Measurements from ENCODE around the gene SLC44A3. TPM values are rescaled to one million over a fixed set of nuclear protein-coding genes. Genes with fewer than 3 reads are reported as not detected.
A peak's percentile ranks its signal among the peaks of the same experiment; 100 is the strongest.

The SLC44A3 gene
- total and polyA plus RNA-seq, 2 of the 13 experiments (the other 11 are each of a cell fraction or from before 2014, with no cell fraction given), result 6.8 to 14.1 TPM

GRCh38 chr1:94819945-94820746, at the start of gene SLC44A3 (continued):
- TF ChIP-seq, protein P1, sequence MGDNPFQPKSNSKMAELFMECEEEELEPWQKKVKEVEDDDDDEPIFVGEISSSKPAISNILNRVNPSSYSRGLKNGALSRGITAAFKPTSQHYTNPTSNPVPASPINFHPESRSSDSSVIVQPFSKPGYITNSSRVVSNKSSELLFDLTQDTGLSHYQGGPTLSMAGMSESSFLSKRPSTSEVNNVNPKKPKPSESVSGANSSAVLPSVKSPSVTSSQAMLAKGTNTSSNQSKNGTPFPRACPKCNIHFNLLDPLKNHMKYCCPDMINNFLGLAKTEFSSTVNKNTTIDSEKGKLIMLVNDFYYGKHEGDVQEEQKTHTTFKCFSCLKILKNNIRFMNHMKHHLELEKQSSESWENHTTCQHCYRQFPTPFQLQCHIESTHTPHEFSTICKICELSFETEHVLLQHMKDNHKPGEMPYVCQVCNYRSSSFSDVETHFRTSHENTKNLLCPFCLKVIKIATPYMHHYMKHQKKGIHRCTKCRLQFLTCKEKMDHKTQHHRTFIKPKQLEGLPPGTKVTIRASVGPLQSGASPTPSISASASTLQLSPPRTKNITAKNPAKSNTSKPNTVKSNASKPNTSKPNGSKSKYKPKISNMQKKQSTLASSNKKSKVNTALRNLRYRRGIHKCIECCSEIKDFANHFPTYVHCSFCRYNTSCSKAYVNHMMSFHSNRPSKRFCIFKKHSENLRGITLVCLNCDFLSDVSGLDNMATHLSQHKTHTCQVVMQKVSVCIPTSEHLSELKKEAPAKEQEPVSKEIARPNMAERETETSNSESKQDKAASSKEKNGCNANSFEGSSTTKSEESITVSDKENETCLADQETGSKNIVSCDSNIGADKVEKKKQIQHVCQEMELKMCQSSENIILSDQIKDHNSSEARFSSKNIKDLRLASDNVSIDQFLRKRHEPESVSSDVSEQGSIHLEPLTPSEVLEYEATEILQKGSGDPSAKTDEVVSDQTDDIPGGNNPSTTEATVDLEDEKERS (CRISPR knock-in tag; IDR thresholded peaks at IDR 0.05), result no peak
- no peak for TF ChIP-seq ZNF598 (CRISPR knock-in tag; IDR thresholded peaks at IDR 0.05; ENCODE audit: borderline replicate concordance)
- no peak for TF ChIP-seq TP53 (CRISPR knock-in tag; conservative IDR thresholded peaks at IDR 0.05)
- TF ChIP-seq ZNF326 (CRISPR knock-in tag; IDR thresholded peaks at IDR 0.05; ENCODE audit: borderline replicate concordance), result no peak
- TF ChIP-seq ZFY (CRISPR knock-in tag; IDR thresholded peaks at IDR 0.05), result peak; percentile 66
- TF ChIP-seq CHD4 (IDR thresholded peaks at IDR 0.05; ENCODE audit: borderline replicate concordance, low read length), result no peak
- TF ChIP-seq PRDM4 (CRISPR knock-in tag; IDR thresholded peaks at IDR 0.05; ENCODE audit: borderline replicate concordance), result no peak
- no peak for TF ChIP-seq AFF4 (CRISPR knock-in tag; IDR thresholded peaks at IDR 0.05)
- TF ChIP-seq ZKSCAN1 (IDR thresholded peaks at IDR 0.05; ENCODE audit: low read length), result no peak
- TF ChIP-seq, protein P2, sequence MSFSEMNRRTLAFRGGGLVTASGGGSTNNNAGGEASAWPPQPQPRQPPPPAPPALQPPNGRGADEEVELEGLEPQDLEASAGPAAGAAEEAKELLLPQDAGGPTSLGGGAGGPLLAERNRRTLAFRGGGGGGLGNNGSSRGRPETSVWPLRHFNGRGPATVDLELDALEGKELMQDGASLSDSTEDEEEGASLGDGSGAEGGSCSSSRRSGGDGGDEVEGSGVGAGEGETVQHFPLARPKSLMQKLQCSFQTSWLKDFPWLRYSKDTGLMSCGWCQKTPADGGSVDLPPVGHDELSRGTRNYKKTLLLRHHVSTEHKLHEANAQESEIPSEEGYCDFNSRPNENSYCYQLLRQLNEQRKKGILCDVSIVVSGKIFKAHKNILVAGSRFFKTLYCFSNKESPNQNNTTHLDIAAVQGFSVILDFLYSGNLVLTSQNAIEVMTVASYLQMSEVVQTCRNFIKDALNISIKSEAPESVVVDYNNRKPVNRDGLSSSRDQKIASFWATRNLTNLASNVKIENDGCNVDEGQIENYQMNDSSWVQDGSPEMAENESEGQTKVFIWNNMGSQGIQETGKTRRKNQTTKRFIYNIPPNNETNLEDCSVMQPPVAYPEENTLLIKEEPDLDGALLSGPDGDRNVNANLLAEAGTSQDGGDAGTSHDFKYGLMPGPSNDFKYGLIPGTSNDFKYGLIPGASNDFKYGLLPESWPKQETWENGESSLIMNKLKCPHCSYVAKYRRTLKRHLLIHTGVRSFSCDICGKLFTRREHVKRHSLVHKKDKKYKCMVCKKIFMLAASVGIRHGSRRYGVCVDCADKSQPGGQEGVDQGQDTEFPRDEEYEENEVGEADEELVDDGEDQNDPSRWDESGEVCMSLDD (CRISPR knock-in tag; IDR thresholded peaks at IDR 0.05; ENCODE audit: borderline replicate concordance), result no peak
- no peak for TF ChIP-seq ZNF883 (CRISPR knock-in tag; IDR thresholded peaks at IDR 0.05; ENCODE audit: not compliant biosample characterization)
- TF ChIP-seq, protein P3, sequence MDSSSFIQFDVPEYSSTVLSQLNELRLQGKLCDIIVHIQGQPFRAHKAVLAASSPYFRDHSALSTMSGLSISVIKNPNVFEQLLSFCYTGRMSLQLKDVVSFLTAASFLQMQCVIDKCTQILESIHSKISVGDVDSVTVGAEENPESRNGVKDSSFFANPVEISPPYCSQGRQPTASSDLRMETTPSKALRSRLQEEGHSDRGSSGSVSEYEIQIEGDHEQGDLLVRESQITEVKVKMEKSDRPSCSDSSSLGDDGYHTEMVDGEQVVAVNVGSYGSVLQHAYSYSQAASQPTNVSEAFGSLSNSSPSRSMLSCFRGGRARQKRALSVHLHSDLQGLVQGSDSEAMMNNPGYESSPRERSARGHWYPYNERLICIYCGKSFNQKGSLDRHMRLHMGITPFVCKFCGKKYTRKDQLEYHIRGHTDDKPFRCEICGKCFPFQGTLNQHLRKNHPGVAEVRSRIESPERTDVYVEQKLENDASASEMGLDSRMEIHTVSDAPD (CRISPR knock-in tag; IDR thresholded peaks at IDR 0.05), result no peak

Measured in HepG2 (cell line).